ENCODE data around the gene RABAC1.

DNA sequence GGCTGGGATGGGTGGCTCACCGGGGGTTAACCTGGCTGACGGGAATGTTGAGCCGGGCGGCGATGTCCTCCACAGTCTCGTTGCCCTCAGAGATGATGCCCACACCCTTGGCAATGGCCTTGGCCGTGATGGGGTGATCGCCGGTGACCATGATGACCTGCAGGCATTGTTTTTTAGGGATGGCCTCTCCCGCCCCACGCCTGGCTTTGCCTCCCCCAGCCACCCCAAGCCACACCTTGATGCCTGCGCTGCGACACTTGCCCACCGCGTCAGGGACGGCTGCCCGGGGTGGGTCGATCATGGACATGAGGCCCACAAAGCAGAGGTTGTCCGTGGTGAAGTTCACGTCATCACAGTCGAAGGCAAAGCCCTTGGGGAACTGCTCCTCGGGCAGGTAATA is 18.8 kb upstream of the RABAC1 start:
- no peak for TF ChIP-seq CTCF (IDR thresholded peaks at IDR 0.05)
- no peak for TF ChIP-seq EP300 (IDR thresholded peaks at IDR 0.05)
- TF ChIP-seq POLR2A (IDR thresholded peaks at IDR 0.05), result no peak

All from tibial nerve (tissue), 4 donors.